ENCODE measurements around the gene EFTUD2.

The EFTUD2 gene

GRCh38 chr17:44907729-44908470 lies 8.7 kb upstream of the EFTUD2 start:
- H3K27ac ChIP-seq: no peak overlapping the region
- TF ChIP-seq, protein P1, sequence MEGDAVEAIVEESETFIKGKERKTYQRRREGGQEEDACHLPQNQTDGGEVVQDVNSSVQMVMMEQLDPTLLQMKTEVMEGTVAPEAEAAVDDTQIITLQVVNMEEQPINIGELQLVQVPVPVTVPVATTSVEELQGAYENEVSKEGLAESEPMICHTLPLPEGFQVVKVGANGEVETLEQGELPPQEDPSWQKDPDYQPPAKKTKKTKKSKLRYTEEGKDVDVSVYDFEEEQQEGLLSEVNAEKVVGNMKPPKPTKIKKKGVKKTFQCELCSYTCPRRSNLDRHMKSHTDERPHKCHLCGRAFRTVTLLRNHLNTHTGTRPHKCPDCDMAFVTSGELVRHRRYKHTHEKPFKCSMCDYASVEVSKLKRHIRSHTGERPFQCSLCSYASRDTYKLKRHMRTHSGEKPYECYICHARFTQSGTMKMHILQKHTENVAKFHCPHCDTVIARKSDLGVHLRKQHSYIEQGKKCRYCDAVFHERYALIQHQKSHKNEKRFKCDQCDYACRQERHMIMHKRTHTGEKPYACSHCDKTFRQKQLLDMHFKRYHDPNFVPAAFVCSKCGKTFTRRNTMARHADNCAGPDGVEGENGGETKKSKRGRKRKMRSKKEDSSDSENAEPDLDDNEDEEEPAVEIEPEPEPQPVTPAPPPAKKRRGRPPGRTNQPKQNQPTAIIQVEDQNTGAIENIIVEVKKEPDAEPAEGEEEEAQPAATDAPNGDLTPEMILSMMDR (IDR thresholded peaks at IDR 0.05): no peak
- TF ChIP-seq ZFX (IDR thresholded peaks at IDR 0.05; ENCODE audit: borderline replicate concordance): no peak

- H3K27ac ChIP-seq: no peak overlapping the region
- TF ChIP-seq ZFX (IDR thresholded peaks at IDR 0.05; ENCODE audit: borderline replicate concordance): no peak
- TF ChIP-seq, protein P1 (IDR thresholded peaks at IDR 0.05): no peak
Observed at GRCh38 chr17:44906763-44907728, 7.8 kb upstream of the EFTUD2 start.

DNA sequence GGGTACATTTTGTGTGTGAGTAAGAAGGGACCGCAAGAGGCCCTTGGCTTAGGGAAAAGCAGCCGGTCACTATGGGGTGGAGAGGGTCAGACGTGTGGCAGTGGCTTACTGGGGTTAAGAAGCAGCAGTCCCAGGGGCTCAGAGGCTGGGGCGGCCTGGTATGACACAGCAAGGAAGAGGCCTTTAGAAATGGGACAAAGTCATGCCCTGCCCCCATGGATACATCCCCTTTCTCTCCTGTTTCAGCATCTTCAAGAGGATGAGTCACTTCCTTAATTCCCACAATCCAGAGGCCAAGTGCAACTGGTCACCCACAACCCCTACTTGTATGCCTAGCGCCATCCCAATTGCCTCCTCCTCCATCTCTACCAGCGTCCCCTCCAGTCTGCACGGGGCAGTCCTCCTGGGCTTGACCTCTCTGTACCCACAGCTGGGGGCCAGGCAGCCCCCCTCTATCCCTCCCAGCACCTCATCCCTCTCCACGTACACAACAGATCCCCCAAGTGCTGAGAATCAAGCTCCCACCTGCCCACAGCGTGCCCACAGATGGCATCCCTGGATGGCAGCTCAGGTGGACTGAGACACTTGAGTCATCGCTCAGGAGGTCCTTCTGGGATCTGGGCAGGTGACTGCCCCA lies 6.9 kb upstream of the EFTUD2 start:
- TF ChIP-seq ZFX (IDR thresholded peaks at IDR 0.05; ENCODE audit: borderline replicate concordance): no peak
- TF ChIP-seq, protein P1 (IDR thresholded peaks at IDR 0.05): no peak
- no peak overlapping the region for H3K27ac ChIP-seq

GRCh38 chr17:44905006-44906000 lies 6.1 kb upstream of the EFTUD2 start:
- TF ChIP-seq ZFX (IDR thresholded peaks at IDR 0.05; ENCODE audit: borderline replicate concordance): no peak
- TF ChIP-seq, protein P1 (IDR thresholded peaks at IDR 0.05): no peak
- H3K27ac ChIP-seq: no peak overlapping the region

- TF ChIP-seq ZFX (IDR thresholded peaks at IDR 0.05; ENCODE audit: borderline replicate concordance): no peak
- TF ChIP-seq, protein P1 (IDR thresholded peaks at IDR 0.05): no peak
- H3K27ac ChIP-seq: no peak overlapping the region
Observed at GRCh38 chr17:44904001-44904984, 5.0 kb upstream of the EFTUD2 start.

Measured in 22Rv1 (cell line).